Endothelial cell of umbilical vein (primary cell): ENCODE measurements around the gene MAML3.

Experiments used
- EZH2 ChIP-seq: IDR thresholded peaks from 2 replicates; pipeline ENCODE4 v1.6.1; 2012; ENCODE audit warnings: borderline replicate concordance, low read depth, mild to moderate bottlenecking, moderate library complexity, low read length, inconsistent platforms; ENCODE audit not compliant: severe bottlenecking
- GATA2 ChIP-seq: IDR thresholded peaks from 2 replicates; pipeline ENCODE4 v1.7.0; 2011; ENCODE audit warnings: low read depth, mild to moderate bottlenecking, moderate library complexity, mixed read lengths, low read length; ENCODE audit not compliant: insufficient read length, insufficient read depth
- JUN ChIP-seq: IDR thresholded peaks from 2 replicates; pipeline ENCODE4 v1.6.1; 2011; ENCODE audit warnings: borderline replicate concordance, low read depth; ENCODE audit not compliant: insufficient read length, insufficient read depth
- MYC ChIP-seq: IDR thresholded peaks from one replicate; pipeline ENCODE4 v1.6.1; 2011; ENCODE audit warnings: mild to moderate bottlenecking, low read depth, low read length
- POLR2A ChIP-seq: IDR thresholded peaks from 2 replicates; pipeline ENCODE4 v1.6.1; 2012; ENCODE audit warnings: low read depth, mild to moderate bottlenecking, control low read depth, low read length
- POLR2AphosphoS5 ChIP-seq: IDR thresholded peaks from 2 replicates; pipeline ENCODE4 v1.6.1; 2012; ENCODE audit warnings: low read depth, mild to moderate bottlenecking, control low read depth, low read length, moderate library complexity; ENCODE audit not compliant: insufficient read depth
- TF ChIP-seq, protein P1 (sequence below), 2 donors: IDR thresholded peaks; 1 replicate in 1 of 2; 2 replicates in 1 of 2; pipeline ENCODE4 v1.5.1; 2011; ENCODE audit warnings: low read length in 2 of 2, mild to moderate bottlenecking in 2 of 2, moderate library complexity in 2 of 2, control low read depth in 1 of 2, inconsistent platforms in 1 of 2, low read depth in 1 of 2; ENCODE audit not compliant: insufficient read depth in 1 of 2; ENCODE audit errors: extremely low read depth in 1 of 2

DNA sequence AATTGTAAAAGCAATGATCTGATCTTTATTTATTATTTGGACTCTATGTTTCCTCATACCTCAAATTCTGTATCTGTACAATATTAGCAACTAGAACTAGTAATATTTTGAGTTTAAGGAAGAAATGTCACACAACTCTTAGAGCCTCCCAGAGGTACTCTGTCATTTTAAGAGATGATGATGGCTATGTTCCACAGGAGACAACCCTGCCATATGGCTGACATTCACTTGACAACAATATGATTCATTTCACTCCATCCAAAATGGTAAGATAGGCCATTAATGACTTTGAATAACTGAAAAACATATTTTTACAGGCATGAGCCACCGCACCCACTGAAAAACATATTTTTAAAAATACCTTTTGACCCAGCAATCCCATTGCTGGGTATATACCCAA, 190.3 kb downstream of the MAML3 start:
- TF ChIP-seq EZH2 (no peak), POLR2A (no peak), POLR2AphosphoS5 (no peak), MYC (no peak), JUN (no peak), GATA2 (no peak)
- TF ChIP-seq, protein P1, sequence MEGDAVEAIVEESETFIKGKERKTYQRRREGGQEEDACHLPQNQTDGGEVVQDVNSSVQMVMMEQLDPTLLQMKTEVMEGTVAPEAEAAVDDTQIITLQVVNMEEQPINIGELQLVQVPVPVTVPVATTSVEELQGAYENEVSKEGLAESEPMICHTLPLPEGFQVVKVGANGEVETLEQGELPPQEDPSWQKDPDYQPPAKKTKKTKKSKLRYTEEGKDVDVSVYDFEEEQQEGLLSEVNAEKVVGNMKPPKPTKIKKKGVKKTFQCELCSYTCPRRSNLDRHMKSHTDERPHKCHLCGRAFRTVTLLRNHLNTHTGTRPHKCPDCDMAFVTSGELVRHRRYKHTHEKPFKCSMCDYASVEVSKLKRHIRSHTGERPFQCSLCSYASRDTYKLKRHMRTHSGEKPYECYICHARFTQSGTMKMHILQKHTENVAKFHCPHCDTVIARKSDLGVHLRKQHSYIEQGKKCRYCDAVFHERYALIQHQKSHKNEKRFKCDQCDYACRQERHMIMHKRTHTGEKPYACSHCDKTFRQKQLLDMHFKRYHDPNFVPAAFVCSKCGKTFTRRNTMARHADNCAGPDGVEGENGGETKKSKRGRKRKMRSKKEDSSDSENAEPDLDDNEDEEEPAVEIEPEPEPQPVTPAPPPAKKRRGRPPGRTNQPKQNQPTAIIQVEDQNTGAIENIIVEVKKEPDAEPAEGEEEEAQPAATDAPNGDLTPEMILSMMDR (IDR thresholded peaks at IDR 0.05; ENCODE audit: extremely low read depth in 1 of 2, insufficient read depth in 1 of 2, low read depth in 1 of 2, low read length in 2 of 2): no peak
